HepG2 (cell line): ENCODE results near the gene UGP2. TPM values are rescaled to one million over a fixed set of nuclear protein-coding genes. Genes with fewer than 3 reads are reported as not detected.

Experiments used
- ARNT2 ChIP-seq: sonication (generic); formaldehyde crosslinking; IDR thresholded peaks from 2 replicates; pipeline ENCODE4 v1.8.0; 2022; ENCODE audit warnings: mild to moderate bottlenecking, low read depth, missing genetic modification reagents, moderate library complexity
- IRF1 ChIP-seq: sonication (generic); formaldehyde crosslinking; IDR thresholded peaks from 2 replicates; pipeline ENCODE4 v1.4.0; 2020; ENCODE audit warnings: low read depth, mild to moderate bottlenecking, missing genetic modification reagents
- LRRFIP1 ChIP-seq: sonication (generic); formaldehyde crosslinking; conservative IDR thresholded peaks from 2 replicates; pipeline ENCODE4 v1.4.0; 2020; ENCODE audit warnings: missing genetic modification reagents
- POLR2AphosphoS5 ChIP-seq: IDR thresholded peaks from 2 replicates; pipeline ENCODE4 v1.6.1; 2012; ENCODE audit warnings: low read depth, low read length
- RARG ChIP-seq: sonication (generic); formaldehyde crosslinking; IDR thresholded peaks from 2 replicates; pipeline ENCODE4 v1.4.0; 2020; ENCODE audit warnings: low read depth, mild to moderate bottlenecking, missing genetic modification reagents
- RERE ChIP-seq: IDR thresholded peaks from 2 replicates; pipeline ENCODE4 v1.6.1; 2016; ENCODE audit warnings: low read depth, missing genetic modification reagents, missing compliant biosample characterization
- SALL1 ChIP-seq: sonication (generic); formaldehyde crosslinking; IDR thresholded peaks from 2 replicates; pipeline ENCODE4 v1.8.0; 2022; ENCODE audit warnings: mild to moderate bottlenecking, missing genetic modification reagents
- SSRP1 ChIP-seq: IDR thresholded peaks from 2 replicates; pipeline ENCODE4 v1.6.1; 2016; ENCODE audit warnings: control low read depth
- STAT5B ChIP-seq: sonication (generic); formaldehyde crosslinking; IDR thresholded peaks from 2 replicates; pipeline ENCODE4 v1.4.0; 2020; ENCODE audit warnings: missing genetic modification reagents
- ZBTB42 ChIP-seq: sonication (generic); formaldehyde crosslinking; IDR thresholded peaks from 2 replicates; pipeline ENCODE4 v1.5.0; 2020; ENCODE audit warnings: mild to moderate bottlenecking, missing genetic modification reagents
- ZFP36L2 ChIP-seq: sonication (generic); formaldehyde crosslinking; IDR thresholded peaks from 2 replicates; pipeline ENCODE4 v1.4.0; 2020; ENCODE audit warnings: missing genetic modification reagents
- ZNF12 ChIP-seq: sonication (generic); formaldehyde crosslinking; IDR thresholded peaks from 2 replicates; pipeline ENCODE4 v1.5.0; 2020; ENCODE audit warnings: missing genetic modification reagents
- ZNF205 ChIP-seq: IDR thresholded peaks from 2 replicates; pipeline ENCODE4 v1.6.1; 2018; ENCODE audit warnings: missing biosample characterization, missing genetic modification reagents
- ZNF317 ChIP-seq: sonication (generic); formaldehyde crosslinking; IDR thresholded peaks from 2 replicates; pipeline ENCODE4 v1.5.0; 2020; ENCODE audit warnings: mild to moderate bottlenecking, missing genetic modification reagents
- ZNF335 ChIP-seq: sonication (generic); formaldehyde crosslinking; IDR thresholded peaks from 2 replicates; pipeline ENCODE4 v1.4.0; 2020; ENCODE audit warnings: missing genetic modification reagents
- ZNF556 ChIP-seq: sonication (generic); formaldehyde crosslinking; IDR thresholded peaks from 2 replicates; pipeline ENCODE4 v1.4.0; 2020; ENCODE audit warnings: mild to moderate bottlenecking, missing genetic modification reagents, borderline replicate concordance
- ZNF614 ChIP-seq: IDR thresholded peaks from 2 replicates; pipeline ENCODE4 v1.6.1; 2018; ENCODE audit warnings: missing biosample characterization, missing genetic modification reagents, inconsistent platforms, borderline replicate concordance
- ZNF782 ChIP-seq: sonication (generic); formaldehyde crosslinking; IDR thresholded peaks from 2 replicates; pipeline ENCODE4 v1.4.0; 2020; ENCODE audit warnings: missing genetic modification reagents, mild to moderate bottlenecking, borderline replicate concordance
- polyA plus RNA-seq, 8 experiments: library from polyadenylated mRNA; depleted of rRNA in 3 of 8; stranded (reverse) in 7 of 8; unstranded in 1 of 8; fragments of >200 nt; fragmentation: Illumina TruSeq in 4 of 8; extraction: Trizol in 4 of 8; gene quantifications; 2 replicates each; pipeline versions ENCODE4 v1.2.1 to v1.2.3, GENCODE V29; 2011 to 2016; ENCODE audit warnings: low read depth in 4 of 8, missing spikeins in 1 of 8, mixed read lengths in 1 of 8; ENCODE audit not compliant: insufficient read depth in 1 of 8
- total RNA-seq, 5 experiments: library from RNA; depleted of rRNA; stranded (reverse); fragments of >200 nt; fragmentation: Illumina TruSeq; extraction: Trizol; gene quantifications; 2 replicates each; pipeline ENCODE4 v1.2.3, GENCODE V29; 2016; ENCODE audit warnings: low read depth in 1 of 5
- TF ChIP-seq, protein P1 (sequence below): sonication (generic); formaldehyde crosslinking; IDR thresholded peaks from 2 replicates; pipeline ENCODE4 v1.5.0; 2020; ENCODE audit warnings: missing genetic modification reagents
- TF ChIP-seq, protein P2 (sequence below): conservative IDR thresholded peaks from 2 replicates; pipeline ENCODE4 v1.6.1; 2018; ENCODE audit warnings: missing genetic modification reagents

The UGP2 gene
- total and polyA plus RNA-seq, 2 of the 13 experiments (the other 11 are each of a cell fraction or from before 2014, with no cell fraction given): 96.0 to 134 TPM

- no peak for TF ChIP-seq ZNF317 (CRISPR knock-in tag)
- peak; percentile 93 for TF ChIP-seq SALL1
- no peak for TF ChIP-seq ZFP36L2 (CRISPR knock-in tag)
- 0 out of 2 replicates have a peak, but pooled peaks have one; percentile 54 for TF ChIP-seq ZBTB42 (CRISPR knock-in tag)
- TF ChIP-seq ZNF614: 0 out of 2 replicates have a peak, but pooled peaks have one; percentile 64
- TF ChIP-seq RERE (CRISPR knock-in tag): peak; percentile 44; the same call in 1 of the 2 replicates
- TF ChIP-seq, protein P1, sequence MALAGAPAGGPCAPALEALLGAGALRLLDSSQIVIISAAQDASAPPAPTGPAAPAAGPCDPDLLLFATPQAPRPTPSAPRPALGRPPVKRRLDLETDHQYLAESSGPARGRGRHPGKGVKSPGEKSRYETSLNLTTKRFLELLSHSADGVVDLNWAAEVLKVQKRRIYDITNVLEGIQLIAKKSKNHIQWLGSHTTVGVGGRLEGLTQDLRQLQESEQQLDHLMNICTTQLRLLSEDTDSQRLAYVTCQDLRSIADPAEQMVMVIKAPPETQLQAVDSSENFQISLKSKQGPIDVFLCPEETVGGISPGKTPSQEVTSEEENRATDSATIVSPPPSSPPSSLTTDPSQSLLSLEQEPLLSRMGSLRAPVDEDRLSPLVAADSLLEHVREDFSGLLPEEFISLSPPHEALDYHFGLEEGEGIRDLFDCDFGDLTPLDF (CRISPR knock-in tag): no peak
- no peak for TF ChIP-seq IRF1
- no peak for TF ChIP-seq STAT5B
- peak; percentile 77 for TF ChIP-seq ARNT2
- TF ChIP-seq ZNF556: peak; percentile 78
- TF ChIP-seq LRRFIP1 (CRISPR knock-in tag): no peak
- TF ChIP-seq POLR2AphosphoS5: peak; percentile 99
- TF ChIP-seq, protein P2, sequence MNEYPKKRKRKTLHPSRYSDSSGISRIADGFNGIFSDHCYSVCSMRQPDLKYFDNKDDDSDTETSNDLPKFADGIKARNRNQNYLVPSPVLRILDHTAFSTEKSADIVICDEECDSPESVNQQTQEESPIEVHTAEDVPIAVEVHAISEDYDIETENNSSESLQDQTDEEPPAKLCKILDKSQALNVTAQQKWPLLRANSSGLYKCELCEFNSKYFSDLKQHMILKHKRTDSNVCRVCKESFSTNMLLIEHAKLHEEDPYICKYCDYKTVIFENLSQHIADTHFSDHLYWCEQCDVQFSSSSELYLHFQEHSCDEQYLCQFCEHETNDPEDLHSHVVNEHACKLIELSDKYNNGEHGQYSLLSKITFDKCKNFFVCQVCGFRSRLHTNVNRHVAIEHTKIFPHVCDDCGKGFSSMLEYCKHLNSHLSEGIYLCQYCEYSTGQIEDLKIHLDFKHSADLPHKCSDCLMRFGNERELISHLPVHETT (CRISPR knock-in tag): no peak
- no peak for TF ChIP-seq RARG
- 0 out of 2 replicates have a peak, but pooled peaks have one; percentile 86 for TF ChIP-seq ZNF782
- no peak; the same call in 1 of the 2 replicates for TF ChIP-seq ZNF335 (CRISPR knock-in tag)
- TF ChIP-seq ZNF205: peak; percentile 78
- TF ChIP-seq ZNF12 (CRISPR knock-in tag): no peak
- no peak; the same call in 1 of the 2 replicates for TF ChIP-seq SSRP1 (CRISPR knock-in tag)
Measured at GRCh38 chr2:63840785-63841253, 877 bp upstream of the UGP2 start (continued).
